Effector memory CD4-positive, alpha-beta T cell (primary cell): ENCODE results near the gene DPF3.

Source experiments
- DNase-seq, 3 donors: peaks; one replicate each; pipeline ENCODE4 v3.0.0-alpha.2; 2020
- H3K27ac ChIP-seq: 2 replicates; pipeline ENCODE4 v1.7.0; 2013; ENCODE audit warnings: mild to moderate bottlenecking, low read length, moderate library complexity; ENCODE audit not compliant: insufficient read depth, poor library complexity, severe bottlenecking
- H3K27me3 ChIP-seq: replicated peaks from 2 replicates; pipeline ENCODE4 v1.7.0; 2013; ENCODE audit warnings: mild to moderate bottlenecking, low read length; ENCODE audit not compliant: insufficient read depth, control insufficient read depth, poor library complexity, severe bottlenecking
- H3K36me3 ChIP-seq: 2 replicates; pipeline ENCODE4 v1.7.0; 2013; ENCODE audit warnings: mild to moderate bottlenecking, low read length, moderate library complexity; ENCODE audit not compliant: control insufficient read depth, insufficient read depth
- H3K4me1 ChIP-seq: 2 replicates; pipeline ENCODE4 v1.7.0; 2013; ENCODE audit warnings: low read length, mild to moderate bottlenecking; ENCODE audit not compliant: control insufficient read depth, insufficient read depth, poor library complexity, severe bottlenecking
- H3K4me3 ChIP-seq: 2 replicates; pipeline ENCODE4 v1.7.0; 2013; ENCODE audit warnings: low read length, low read depth, mild to moderate bottlenecking; ENCODE audit not compliant: insufficient read depth, poor library complexity, severe bottlenecking
- H3K9me3 ChIP-seq: 2 replicates; pipeline ENCODE4 v1.7.0; 2013; ENCODE audit warnings: mild to moderate bottlenecking, low read length, moderate library complexity; ENCODE audit not compliant: control insufficient read depth

DPF3 gene

DNA sequence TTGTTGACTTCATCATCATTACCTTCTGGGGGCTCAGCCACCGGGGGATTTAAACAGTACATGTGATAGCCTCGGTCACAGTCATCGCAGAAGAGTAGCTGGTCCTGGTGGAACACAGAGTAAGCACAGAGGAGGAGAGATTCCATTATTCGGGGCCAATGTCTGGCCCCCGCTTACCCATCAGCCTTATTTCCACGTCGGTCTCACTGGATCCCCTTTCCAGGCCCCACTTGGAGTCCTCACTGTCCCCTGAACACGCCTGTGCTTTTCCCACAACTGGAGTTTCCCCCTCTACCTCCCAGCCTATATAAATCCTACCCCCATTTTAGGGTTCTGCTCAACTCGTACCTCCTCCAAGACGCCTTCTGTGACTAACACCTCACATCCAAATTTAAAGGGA lies 274.0 kb downstream of the DPF3 start:
- no peak overlapping the region for H3K4me3 ChIP-seq
- H3K36me3 ChIP-seq = no peaks in the 10 kb centered on the region
- no peaks in the 10 kb centered on the region for H3K4me1 ChIP-seq
- no peak overlapping the region for H3K27ac ChIP-seq
- H3K9me3 ChIP-seq = no peaks in the 10 kb centered on the region
- no peaks in the 10 kb centered on the region for H3K27me3 ChIP-seq
- DNase-seq = no peak

DNA sequence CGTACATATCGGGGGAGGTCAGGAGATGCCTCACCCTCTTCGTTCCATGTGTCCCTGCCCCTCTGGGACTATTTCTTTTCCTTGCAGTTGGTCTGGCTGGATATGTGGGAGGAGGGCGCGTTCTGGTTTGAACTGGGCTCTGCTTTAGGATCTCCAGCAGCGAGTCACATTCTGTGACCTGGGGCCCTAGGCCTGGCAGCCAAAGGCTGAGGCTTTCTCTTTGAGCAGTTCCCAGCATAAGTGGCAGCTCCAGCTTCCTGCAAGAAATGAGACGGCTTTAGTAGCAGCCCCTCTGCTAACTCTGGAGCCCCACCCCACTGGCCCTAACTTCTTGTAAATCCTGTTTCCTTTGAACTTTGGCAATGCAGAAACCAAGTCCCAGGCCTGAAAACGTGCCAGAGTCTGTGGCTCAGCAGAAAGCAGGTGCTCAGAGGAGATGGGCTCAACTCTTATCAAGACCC lies 274.8 kb downstream of the DPF3 start:
- no peaks in the 10 kb centered on the region for H3K9me3 ChIP-seq
- H3K27me3 ChIP-seq = no peaks in the 10 kb centered on the region
- no peak for DNase-seq
- H3K27ac ChIP-seq = no peak overlapping the region
- no peaks in the 10 kb centered on the region for H3K36me3 ChIP-seq
- H3K4me3 ChIP-seq = no peak overlapping the region
- no peaks in the 10 kb centered on the region for H3K4me1 ChIP-seq

GRCh38 chr14:72618424-72618823 lies 275.5 kb downstream of the DPF3 start:
- Histone ChIP-seq H3K4me1 (no peaks in the 10 kb centered on the region), H3K4me3 (no peak overlapping the region), H3K36me3 (no peaks in the 10 kb centered on the region), H3K27ac (no peak overlapping the region), H3K9me3 (no peaks in the 10 kb centered on the region), H3K27me3 (no peaks in the 10 kb centered on the region)
- DNase-seq = no peak

- H3K4me3 ChIP-seq = no peak overlapping the region
- H3K27me3 ChIP-seq = no peaks in the 10 kb centered on the region
- no peak overlapping the region for H3K27ac ChIP-seq
- H3K36me3 ChIP-seq = no peaks in the 10 kb centered on the region
- DNase-seq = no peak
- no peaks in the 10 kb centered on the region for H3K4me1 ChIP-seq
- H3K9me3 ChIP-seq = no peaks in the 10 kb centered on the region
Observed at GRCh38 chr14:72617391-72618031, 276.4 kb downstream of the DPF3 start.

DNA sequence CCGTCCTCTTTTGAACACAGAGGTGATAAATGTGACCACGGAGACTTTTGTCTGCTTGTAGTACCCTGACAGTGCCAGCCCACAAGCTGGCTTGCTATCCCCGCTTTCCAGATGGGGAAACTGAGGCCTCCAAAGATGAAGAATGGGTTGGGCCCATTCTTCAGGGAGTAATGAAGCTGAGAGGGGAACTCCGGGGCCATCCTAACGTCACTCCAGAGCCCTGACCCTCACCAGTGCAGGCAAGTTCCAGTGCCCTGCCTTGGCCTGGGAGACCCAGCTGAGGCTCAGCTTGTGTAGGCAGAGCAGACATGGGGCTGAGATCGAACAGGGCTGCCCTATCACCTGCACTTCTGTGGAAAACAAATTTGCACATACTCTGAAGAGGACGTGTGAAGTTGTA lies 277.1 kb downstream of the DPF3 start:
- H3K9me3 ChIP-seq = no peaks in the 10 kb centered on the region
- no peaks in the 10 kb centered on the region for H3K4me1 ChIP-seq
- no peak overlapping the region for H3K27ac ChIP-seq
- no peaks in the 10 kb centered on the region for H3K36me3 ChIP-seq
- no peaks in the 10 kb centered on the region for H3K27me3 ChIP-seq
- no peak overlapping the region for H3K4me3 ChIP-seq
- no peak for DNase-seq

DNA sequence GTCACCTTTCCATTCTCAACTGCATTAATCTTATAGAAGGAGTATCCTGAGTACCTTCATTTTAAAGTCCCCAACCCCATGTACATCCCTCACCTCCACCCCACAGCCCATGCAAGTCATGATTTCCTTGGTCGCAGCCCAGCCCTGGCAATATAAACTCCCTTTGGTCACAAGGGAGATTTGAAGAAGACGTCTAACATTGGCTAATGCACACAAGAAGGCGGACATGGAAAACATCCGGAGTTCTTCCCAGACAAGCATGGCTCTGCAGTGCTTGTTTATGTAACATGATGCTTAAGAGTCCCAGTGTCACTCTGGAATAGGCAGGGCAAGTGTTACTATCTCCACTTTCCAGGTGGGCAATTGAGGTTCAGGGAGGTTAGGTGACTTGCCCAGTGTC lies 277.6 kb downstream of the DPF3 start:
- H3K27me3 ChIP-seq = no peaks in the 10 kb centered on the region
- no peak for DNase-seq
- H3K27ac ChIP-seq = no peak overlapping the region
- H3K9me3 ChIP-seq = no peaks in the 10 kb centered on the region
- H3K36me3 ChIP-seq = no peaks in the 10 kb centered on the region
- no peaks in the 10 kb centered on the region for H3K4me1 ChIP-seq
- no peak overlapping the region for H3K4me3 ChIP-seq

DNA sequence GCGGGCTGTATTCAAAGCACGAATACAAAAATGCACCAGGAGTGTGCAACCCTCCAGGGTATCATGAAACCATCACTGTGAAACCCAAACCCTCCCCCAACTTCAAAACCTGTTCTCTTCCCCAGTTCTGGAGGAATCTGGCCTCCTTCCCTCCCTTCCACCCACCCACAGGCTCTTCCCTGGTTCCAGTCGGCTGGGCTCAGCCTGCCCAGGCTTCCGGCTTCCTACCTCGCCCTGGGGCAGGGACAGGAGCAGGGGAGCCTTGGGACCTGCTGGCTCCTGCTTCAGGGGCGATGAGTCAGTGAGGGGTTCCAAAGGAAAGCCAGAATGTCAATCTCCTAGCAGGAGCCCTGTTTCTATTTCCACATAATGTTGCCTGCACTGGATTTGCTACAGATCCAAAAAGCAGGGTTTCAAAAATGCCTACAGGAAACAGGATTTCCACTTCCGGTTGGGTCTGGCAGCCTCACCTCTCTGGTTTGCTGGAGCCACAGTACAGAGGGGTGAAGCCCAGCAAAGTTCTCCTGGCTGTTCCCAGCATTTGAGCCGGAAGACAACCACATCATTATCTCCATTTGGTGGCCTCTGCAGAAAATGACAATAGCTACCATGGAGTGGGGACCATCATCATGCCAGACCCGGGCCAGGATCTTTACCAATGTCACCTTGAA lies 278.3 kb downstream of the DPF3 start:
- no peaks in the 10 kb centered on the region for H3K27me3 ChIP-seq
- no peak for DNase-seq
- no peaks in the 10 kb centered on the region for H3K4me1 ChIP-seq
- H3K27ac ChIP-seq = no peak overlapping the region
- no peaks in the 10 kb centered on the region for H3K9me3 ChIP-seq
- no peaks in the 10 kb centered on the region for H3K36me3 ChIP-seq
- H3K4me3 ChIP-seq = no peak overlapping the region

- no peak overlapping the region for H3K4me3 ChIP-seq
- no peaks in the 10 kb centered on the region for H3K36me3 ChIP-seq
- no peak for DNase-seq
- H3K9me3 ChIP-seq = no peaks in the 10 kb centered on the region
- H3K27me3 ChIP-seq = no peaks in the 10 kb centered on the region
- no peaks in the 10 kb centered on the region for H3K4me1 ChIP-seq
- no peak overlapping the region for H3K27ac ChIP-seq
Observed at GRCh38 chr14:72614891-72615415, 278.9 kb downstream of the DPF3 start.

DNA sequence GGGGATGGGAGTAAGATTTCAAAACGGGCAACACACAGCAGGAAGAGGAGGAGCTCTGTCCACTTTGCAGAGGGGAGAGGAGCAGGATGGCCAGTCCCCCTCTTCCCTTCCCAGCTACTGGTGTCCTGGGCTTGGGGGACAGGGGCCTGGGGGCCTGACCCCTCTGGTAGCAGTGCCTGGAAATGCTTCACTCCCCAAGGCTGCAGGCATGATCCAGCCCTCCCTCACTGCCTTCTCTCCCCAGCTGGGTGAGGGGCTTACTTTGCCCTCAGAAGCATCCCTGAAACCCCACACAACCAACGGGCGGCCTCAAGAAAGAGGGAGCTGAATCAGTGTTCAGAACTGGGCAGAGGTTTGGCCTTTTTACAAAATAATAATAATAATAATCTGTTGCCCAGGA lies 279.5 kb downstream of the DPF3 start:
- Histone ChIP-seq H3K36me3 (no peaks in the 10 kb centered on the region), H3K4me1 (no peaks in the 10 kb centered on the region), H3K27me3 (no peaks in the 10 kb centered on the region), H3K4me3 (no peak overlapping the region), H3K27ac (no peak overlapping the region), H3K9me3 (no peaks in the 10 kb centered on the region)
- DNase-seq = no peak

DNA sequence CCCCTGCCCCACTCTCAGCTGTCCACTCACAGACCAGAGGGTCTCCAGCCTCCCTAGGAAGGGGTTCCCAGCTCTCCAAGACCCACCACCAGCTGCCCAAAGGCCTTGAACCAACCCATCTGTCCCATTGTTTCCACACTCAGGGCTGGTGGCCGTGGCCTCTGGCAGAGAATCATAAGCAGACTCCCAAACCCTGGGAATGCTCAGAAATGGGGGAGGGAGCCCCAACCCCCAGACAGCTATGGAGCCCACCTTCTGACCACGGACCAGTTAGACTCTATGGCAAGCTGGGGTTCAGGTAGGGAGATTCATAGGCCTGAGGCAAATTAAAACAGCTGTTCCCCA lies 280.0 kb downstream of the DPF3 start:
- Histone ChIP-seq H3K36me3 (no peaks in the 10 kb centered on the region), H3K4me1 (no peaks in the 10 kb centered on the region), H3K27ac (no peak overlapping the region), H3K9me3 (no peaks in the 10 kb centered on the region), H3K27me3 (no peaks in the 10 kb centered on the region), H3K4me3 (no peak overlapping the region)
- DNase-seq = no peak
